GM19467 (cell line): ENCODE measurements around the gene FBRSL1.

Source experiments
- ATAC-seq: cut with Tn5 transposase; IDR thresholded peaks from one replicate; pipeline ENCODE4 v1.9.1; 2021; ENCODE audit warnings: mild to moderate bottlenecking, moderate library complexity; ENCODE audit not compliant: unreplicated experiment

The FBRSL1 gene

DNA sequence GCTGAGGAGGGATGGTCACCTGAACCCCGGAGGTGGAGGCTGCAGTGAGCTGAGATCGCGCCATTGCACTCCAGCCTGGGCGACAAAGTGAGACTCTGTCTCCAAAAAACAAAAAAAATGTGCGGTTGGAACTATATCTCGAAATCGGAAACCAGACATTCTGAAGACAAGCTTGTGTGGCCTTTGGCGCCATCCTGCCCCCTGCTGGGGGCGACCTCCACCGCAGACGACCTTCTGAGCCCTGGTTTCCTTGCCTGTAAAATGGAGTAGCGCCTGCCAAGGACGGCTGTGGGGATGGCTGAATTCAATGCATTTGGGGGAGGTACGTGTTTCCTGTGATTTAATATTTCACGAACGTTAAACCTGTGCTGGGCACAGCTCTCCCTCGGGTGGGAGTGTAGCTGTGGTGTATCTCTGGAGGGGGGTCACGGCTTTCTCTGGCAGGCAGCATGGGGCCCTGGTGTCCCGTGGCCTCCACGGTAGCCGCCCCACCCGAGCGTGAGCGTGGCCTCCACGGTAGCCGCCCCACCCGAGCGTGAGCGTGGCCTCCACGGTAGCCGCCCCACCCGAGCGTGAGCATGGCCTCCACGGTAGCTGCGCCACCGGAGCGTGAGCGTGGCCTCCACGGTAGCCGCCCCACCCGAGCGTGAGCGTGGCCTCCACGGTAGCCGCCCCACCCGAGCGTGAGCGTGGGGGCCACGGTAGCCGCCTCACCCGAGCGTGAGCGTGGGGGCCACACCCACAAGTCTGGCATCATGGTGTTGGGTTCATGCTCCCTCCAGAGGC, 65.1 kb downstream of the FBRSL1 start:
- no peak for ATAC-seq

- no peak for ATAC-seq
These were observed 65.7 kb downstream of the FBRSL1 start for GRCh38 chr12:132555686-132556085.

DNA sequence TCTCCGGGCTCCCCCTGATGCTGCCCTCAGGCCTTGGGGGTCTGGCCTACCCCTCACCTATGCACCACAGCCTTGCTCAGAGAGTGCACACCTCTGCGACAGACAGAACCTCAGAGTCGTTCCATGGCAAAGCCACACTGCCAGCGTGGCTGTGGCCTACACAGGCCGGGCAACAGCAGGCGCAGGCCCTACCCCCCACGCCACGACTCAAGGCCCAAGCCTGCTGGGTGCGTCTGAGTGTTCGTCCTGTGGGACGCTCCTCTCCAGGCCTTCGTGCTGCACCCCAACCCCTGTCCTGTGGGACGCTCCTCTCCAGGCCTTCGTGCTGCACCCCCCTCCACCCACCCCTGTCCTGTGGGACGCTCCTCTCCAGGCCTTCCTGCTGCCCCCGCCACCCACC, 66.3 kb downstream of the FBRSL1 start:
- ATAC-seq, result no peak

- ATAC-seq, result no peak
These were observed 66.8 kb downstream of the FBRSL1 start for GRCh38 chr12:132556801-132557200.

- no peak for ATAC-seq
These were observed 67.5 kb downstream of the FBRSL1 start for GRCh38 chr12:132557291-132558015.

DNA sequence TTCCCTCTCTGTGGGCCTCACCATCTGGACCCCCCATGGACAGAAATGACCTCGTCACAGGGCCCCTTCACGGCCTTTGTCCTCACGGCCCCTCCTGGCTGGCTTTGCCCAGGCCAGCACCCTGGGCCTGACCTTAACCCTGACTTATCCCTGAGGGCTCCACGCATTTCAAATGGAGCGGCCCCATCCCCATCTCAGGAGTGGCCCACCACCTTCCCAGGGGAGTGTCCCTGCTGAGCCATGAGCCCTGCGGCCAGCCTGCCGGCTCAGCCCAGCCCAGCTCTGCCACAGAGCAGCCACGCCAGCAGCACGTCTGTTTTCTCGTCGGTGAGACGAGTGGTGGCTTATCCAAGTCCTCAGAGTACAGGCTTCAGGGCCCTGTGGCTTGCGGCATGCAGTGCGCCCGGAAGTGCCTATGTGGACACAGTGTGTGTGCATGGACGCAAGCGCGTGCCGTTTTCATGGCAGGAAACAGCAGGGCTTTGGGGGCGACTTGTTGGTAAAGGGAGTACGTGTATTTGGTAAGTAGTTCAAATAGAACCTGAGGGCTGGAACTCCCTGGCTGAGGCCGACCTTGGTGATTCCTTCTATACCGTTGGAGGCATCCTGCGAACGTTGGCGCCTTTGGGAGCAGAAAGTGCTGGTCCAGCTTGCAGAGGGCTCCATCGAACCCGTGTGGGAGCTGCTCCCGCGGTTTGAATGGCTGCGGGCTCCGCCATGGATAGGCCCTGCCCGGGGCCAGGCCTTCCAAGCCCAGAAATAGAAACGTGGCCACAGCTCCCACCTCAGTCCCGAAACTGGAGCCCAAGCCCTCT, 68.3 kb downstream of the FBRSL1 start:
- ATAC-seq, result no peak

- ATAC-seq, result no peak
These were observed 69.1 kb downstream of the FBRSL1 start for GRCh38 chr12:132558861-132559623.

- ATAC-seq, result no peak
These were observed 69.9 kb downstream of the FBRSL1 start for GRCh38 chr12:132559652-132560363.

DNA sequence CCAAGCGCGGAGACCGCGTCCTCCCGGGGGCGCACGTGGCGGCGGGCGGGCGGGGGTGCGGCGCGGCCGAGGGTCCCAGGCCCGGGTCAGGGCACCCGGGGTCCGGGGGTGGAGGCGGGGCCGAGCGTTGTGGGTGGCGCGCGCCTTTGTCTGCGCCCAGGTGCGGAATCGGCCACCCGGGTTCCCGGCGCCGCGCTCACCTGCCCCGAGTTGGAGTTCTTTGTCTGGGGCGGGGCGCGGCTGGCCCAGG, 70.3 kb downstream of the FBRSL1 start:
- ATAC-seq, result no peak

- no peak for ATAC-seq
These were observed 70.9 kb downstream of the FBRSL1 start for GRCh38 chr12:132560614-132561426.
